HG03520 (cell line): Measurements from ENCODE around the gene TNFSF11.

Experiments used
- ATAC-seq: cut with Tn5 transposase; IDR thresholded peaks from one replicate; pipeline ENCODE4 v1.9.1; 2021; ENCODE audit warnings: mild to moderate bottlenecking, moderate library complexity; ENCODE audit not compliant: unreplicated experiment

The TNFSF11 gene

DNA sequence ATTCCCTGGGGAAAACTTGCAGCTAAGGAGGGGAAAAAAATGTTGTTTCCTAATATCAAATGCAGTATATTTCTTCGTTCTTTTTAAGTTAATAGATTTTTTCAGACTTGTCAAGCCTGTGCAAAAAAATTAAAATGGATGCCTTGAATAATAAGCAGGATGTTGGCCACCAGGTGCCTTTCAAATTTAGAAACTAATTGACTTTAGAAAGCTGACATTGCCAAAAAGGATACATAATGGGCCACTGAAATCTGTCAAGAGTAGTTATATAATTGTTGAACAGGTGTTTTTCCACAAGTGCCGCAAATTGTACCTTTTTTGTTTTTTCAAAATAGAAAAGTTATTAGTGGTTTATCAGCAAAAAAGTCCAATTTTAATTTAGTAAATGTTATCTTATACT, 33.6 kb downstream of the TNFSF11 start:
- no peak for ATAC-seq

DNA sequence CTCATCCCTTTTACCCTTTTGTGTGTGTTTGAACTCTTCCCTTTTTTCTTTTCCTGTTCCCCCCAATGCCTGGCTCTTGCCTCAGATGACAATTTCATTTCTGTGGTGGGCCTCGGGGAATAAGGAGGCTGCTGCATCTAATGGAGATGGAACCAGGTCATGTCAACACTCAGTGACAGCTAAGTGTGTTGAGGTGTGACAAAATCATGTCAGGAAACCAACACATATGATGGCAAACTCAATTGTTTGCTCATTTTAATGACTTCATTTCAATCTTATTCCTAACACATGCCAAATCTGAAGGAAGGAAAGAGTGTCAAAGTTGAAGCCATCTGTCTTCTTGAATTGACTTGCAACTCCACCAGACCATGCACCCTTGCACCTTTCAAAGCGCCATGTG, 36.7 kb downstream of the TNFSF11 start:
- ATAC-seq, result no peak

DNA sequence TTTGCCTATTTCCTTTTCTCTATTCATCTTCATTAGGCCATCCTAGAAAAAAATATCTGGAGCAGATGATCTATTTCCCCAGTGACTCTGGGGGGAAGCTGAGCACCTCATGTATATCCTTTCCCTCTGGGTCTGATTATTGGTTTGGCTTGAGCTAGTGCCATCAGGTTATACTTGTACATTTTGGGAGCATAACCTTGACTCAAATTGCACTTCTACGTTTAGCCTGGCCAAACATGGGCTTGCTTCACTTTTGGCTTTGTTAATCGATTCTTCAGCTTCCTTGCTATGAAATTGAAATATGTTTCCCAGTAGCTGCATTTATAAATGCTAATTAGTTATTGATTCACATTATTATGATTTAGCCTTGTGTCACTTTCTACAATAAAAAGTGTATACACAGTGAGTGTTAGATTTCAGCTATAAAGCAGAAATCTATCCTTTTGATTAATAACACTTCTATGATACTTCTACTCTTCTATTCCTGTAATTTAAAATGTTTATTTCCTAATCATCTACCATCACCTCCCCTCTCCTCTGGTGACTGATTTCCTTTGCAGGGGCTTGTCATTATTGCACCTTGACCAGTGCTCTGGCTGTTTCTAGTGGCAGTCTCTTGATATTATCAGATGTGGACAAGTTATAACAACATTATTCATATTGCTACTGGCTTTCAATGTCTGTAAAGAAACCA, 37.3 kb downstream of the TNFSF11 start:
- no peak for ATAC-seq

DNA sequence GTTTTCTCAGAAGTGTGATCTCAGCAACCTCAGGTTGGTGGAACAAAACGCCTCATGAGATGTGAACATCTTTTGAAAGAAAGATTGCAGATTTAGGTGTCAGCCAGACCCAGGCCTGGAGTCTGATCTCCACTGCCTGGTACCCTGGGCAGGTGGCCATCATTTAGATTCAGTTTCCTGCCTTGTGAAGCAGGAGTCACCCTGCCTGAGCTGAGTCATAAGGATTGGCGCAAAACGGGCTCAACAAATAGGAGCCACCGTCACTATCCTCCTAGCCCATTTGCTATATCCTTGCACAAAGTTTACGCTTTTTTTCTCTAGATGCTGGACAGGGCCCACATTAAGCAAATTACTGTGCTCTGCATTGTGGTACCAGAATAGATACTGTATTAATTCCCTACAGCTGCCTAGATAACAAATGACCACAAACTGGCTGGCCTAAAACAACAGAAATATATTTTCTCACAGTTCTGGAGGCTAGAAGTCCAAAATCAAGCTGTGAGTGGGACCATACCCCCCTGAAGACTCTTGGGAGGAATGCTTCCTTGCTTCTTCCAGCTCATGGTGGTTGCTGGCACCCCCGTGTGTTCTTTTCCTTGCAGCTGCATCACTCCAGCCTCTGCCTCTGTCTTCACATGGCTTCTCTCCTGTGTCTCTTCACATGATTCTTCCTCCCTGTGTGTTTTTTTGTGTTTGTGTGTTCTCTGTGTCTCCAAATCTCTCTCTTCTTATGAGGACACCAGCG, 38.2 kb downstream of the TNFSF11 start:
- ATAC-seq, result no peak

DNA sequence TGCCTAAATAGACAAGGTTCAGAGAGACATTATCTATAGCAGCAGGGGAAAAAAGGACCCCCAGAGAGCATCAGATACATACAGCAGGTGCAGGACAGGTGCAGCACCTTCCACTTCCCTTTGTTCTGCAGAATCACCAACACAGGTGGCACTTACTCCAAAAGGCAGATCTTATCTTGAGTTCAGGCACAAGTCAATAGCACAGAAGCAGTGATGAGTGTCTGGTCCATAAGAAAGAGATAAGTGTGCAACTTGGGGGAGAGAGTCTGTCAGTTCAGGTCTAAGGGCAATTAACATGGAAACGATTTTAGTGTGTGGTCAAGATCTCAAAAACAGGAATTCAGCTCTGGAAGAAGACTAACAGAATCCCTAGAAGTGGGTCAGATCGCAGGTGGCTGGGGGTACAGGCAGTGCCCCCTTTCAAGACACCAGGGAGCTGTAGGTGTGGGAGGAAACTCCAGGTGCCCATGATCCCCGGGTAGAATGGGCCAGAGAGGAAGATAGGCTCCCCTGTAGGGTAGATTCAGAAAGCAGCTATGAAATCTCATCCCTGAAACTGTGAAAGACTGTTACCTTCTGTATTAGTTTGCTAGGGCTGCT, 40.6 kb downstream of the TNFSF11 start:
- no peak for ATAC-seq

DNA sequence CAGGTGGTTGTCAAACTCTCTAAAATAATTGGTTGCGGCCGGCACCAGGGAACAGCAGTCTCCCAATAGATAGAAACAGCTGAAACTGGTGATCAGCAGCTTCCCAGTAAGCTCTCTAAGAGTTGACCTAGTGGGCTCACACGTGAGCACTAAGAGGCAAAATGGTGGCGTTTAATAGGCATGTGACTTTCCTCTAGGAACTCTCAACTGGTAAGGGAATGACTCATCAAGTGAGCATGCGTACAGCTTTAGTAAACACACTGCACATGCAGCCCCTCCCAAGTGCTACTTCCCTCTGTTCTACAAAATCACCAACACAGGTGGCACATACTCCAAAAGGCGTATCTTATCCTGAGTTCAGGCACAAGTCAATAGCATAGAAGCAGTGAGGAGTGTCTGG, 41.7 kb downstream of the TNFSF11 start:
- no peak for ATAC-seq

DNA sequence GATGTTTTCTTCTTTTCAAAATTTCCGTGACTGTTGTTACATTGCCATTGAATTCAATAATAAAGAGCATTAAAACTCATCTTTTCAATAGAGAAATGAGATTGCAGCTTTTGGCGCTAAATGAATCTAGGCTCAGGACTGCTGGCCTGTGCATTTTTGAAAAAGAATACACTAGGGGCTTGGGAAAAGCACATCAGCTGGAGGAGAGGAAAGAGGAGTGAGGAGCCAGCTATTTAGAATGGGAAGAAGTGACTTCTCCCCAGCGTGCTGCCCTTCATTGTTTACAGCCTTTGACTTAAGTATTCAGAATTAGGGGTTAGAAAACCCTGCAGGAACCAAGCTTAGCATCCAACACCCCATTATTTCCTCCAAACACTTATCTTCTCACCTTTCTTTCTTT, 43.3 kb downstream of the TNFSF11 start:
- no peak for ATAC-seq

DNA sequence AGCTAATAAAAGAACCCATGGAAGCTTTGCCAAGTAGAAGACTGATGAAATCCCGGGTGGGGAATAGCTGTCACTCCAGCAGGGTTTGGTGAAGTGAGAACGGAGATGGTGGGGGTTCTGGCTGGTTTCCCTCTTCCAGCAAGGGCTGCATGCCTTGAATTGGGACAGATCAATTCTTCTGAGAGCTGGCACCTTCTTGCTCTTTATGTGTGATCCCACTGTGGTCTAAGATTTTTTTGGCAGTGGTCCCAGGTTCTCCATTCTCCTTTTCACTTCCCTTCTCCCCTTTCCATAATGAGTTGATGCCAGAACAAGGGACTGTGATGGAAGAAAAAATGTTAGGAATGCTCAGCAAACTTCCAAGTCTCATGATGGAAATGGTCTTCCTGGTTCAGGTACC, 50.0 kb downstream of the TNFSF11 start:
- ATAC-seq, result no peak

DNA sequence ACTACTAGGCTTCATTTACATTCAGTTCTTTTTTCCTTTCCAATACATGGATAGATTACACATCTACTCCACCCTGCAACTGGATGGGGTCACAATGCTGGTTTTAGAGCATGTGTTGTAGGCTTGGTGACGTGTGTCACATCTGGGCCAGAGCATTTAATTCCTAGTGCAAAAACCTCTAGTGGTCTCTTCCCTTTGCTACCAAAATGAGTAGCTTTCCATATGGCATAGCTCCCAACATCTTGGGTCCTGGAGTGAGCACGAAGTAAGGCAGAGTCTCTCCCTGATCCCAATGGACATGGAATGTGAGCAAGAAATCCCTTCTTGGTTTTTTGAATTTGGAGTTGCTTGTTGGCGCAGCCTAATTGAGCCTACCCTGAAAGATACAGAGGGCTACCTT, 51.7 kb downstream of the TNFSF11 start:
- no peak for ATAC-seq

DNA sequence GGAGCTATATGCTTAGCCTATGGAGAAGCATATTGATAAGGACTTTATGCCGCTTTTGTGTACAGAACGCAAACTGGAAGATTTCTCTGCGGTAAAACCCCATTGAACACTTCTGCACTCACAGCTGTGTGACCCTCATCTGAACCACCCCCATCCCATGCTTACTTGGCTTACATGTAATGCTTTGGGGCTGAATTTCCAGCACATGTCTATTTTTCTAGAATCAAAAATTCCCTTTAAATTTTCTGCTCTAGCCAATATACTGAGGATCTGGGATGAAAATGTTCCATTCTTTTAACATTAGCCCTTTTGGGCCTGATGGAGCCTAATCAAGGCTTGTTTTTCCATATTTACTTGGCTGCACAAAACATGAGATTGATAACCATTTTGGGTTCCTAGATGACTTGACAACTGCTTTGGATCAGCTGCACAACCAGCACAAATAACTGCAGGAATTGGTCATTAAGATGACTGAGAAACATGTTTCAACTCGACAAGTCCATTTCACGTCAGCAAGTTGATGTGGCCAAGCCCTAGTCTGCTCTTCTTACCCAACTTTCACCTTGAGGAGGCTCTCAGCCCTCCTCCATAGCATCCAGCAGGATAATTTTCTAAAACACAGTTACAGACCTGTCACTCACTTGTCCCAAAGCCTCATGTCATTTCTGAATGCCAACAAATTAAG, 52.4 kb downstream of the TNFSF11 start:
- no peak for ATAC-seq

DNA sequence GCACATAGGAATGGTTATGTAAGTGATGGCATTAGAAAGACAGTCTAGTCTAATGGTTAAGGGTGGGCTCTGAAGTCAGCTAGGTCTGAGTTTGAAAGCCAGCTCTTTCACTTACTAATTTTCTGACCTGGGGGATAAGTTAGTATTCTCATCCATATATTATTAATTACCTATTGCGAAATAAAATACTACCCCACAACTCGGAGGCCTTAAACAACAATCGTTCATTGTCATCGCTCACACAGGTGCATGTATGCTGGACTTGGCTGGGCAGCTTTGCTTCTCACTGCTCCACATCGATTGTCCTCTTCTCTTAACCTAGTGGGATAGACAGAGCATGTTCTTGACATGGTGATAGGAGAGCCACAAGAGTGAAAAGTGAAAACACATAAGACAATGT, 54.7 kb downstream of the TNFSF11 start:
- no peak for ATAC-seq

DNA sequence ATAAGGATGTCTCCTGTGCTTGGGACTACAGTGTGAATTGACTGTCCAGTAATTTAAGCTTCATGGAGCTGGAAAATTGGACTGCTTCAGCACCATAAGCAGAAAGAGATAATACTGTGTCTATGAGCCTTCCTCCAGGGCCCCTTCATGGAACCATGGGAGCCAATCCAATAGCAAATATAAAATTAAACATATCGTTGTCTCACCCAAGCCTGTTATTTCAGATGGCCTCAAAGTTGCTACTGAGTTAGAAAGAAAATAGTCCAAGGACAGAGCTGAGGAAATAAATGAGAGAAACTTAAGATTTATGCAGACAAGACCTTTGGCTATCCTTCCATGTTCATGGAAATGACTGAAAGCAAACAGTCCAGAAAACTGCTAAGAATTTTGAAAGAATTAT, 57.2 kb downstream of the TNFSF11 start:
- no peak for ATAC-seq

DNA sequence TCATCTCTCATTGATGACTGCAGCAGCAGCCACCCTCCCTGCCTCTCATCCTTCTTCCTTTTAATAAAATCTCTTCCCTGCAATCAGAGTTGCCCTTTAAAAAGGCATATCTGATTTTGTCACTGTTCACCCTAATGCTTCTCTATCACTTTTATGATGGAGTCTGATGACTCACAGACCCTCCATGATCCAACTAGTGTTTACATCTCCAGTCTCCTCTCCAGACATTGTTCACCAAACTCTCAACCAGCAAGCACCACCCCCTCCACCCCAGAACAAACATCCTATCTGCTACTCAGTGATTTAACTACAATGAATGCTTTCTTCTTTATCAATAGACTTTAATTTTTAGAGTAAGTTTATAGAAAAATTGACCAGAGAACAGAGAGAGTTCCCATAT, 59.5 kb downstream of the TNFSF11 start:
- no peak for ATAC-seq

DNA sequence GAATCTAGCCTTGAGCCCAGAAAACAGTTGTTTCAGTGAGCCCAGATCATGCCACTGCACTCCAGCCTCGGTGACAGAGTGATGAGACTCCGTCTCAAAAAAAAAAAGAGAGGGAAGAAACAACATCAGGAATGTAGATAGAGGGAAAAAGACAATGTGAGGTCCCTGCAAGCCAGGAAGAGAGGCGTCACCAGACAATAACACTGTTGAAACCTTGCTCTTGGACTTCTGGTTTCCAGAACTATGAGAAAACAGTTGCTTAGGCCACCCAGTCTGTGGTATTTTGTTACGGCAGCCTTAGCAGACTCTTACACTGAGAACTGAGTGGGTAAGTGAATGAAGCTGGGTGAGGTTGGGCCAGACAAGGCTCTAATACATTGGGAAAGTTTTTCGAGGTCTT, 64.1 kb downstream of the TNFSF11 start:
- ATAC-seq, result no peak

DNA sequence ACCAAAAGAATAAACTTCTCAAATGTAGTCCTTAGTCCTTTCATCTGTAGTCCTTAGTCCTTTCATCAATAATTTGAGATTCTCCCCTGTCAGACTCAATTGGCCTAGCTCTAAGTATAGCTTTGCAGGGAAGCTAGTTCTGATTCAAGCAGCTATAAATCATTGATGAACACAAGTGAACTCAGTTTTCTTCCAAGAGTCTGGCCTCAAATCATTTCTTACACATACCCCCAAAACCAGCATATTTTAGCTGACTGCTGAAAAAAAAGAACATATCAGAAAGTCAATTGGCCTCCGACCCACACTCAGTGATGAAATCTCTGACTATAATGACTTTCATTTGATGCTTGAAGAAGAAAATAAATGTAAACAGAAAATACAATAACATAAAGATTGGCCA, 64.9 kb downstream of the TNFSF11 start:
- no peak for ATAC-seq

DNA sequence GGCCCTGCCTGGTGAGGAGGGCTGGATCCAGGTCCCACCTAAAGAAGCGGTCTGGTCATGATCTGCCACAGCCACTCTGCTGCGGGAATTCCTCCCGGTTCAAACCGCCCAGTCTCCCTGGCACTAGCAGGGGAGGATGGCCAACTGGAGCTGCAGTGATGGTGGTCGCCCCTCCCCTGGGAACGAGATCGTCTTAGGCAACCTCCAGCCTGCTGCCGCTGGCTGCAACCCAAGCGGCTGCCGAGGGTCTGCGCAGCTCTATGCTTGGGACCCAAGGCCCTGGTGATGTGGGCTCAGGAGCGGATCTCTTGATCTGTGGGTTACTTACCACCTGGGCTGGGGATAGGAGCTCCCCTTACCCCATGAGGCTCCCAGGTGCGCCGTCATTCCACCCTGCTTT, 69.1 kb downstream of the TNFSF11 start:
- no peak for ATAC-seq

DNA sequence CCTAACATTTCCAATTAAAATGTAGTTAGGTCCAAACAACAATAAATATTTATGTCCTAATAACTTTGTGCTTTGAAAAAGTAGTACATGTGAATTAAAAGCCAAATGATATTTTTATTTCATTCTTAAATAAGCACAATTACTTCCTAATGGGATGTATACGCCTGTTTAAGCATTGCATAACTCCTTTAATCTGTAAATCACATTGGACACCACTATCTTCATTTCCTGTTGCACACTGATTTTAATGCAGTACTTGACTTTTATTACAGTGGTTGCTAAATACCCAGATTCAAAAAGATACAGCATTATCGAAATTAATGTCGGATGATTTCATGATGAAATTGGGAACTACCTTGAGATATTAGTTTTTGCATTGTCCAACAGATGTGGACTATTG, 70.9 kb downstream of the TNFSF11 start:
- ATAC-seq, result no peak

DNA sequence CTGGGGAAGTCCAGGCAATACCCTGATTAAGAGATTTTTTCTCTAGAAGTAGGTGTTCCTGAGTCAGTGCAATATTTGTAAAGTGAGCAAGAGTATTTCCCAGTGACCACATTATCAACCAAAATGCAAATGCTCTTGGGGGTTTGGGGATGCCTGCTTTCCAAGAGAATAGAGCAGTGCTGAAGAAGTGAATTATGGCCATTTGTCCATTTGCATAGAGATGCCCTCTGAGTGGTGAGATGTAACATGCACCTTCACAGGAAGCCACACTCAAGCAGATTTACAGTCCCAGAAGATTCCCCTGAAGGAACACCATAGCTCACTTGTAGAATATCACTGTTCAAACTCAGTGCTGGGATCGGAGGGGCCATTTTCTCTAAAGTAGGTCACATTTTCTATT, 71.8 kb downstream of the TNFSF11 start:
- ATAC-seq, result no peak

DNA sequence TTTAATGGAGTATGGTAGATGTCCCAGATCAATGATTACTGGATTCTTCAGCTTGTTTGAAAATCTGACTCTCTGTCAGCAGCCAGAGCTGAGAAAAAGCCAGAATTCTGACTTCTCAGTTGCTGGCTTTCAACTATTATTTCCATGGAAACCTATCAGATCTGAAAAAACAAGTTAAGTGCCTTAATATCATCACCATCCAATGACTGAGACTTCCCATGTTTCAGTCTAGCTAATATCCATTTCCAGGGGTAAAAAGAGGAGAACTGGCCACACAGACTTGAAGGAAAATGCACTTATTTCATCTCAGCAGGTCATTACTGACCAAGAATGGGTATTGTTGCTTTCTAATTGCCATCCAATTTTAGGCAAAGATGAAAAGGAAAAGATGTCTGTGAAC, 75.2 kb downstream of the TNFSF11 start:
- ATAC-seq, result no peak

DNA sequence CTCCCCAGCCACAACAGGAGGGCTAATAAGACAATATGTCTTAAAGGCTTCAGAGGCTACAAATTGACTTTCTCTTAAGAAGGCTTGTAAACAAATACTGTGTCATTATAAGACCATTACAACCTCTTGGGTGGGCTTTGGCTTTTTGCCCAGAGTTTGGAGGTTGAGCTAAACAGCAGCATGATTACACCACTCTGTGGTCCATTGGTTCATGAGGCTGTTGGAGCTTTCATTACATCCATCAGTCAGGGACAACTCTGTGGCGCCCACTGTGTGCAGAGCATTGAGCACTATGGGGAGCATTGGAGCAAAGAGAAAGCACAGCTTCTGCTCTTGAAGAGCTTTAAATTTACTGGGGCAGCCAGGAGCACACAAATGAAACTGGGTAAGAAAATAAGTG, 75.9 kb downstream of the TNFSF11 start:
- no peak for ATAC-seq

DNA sequence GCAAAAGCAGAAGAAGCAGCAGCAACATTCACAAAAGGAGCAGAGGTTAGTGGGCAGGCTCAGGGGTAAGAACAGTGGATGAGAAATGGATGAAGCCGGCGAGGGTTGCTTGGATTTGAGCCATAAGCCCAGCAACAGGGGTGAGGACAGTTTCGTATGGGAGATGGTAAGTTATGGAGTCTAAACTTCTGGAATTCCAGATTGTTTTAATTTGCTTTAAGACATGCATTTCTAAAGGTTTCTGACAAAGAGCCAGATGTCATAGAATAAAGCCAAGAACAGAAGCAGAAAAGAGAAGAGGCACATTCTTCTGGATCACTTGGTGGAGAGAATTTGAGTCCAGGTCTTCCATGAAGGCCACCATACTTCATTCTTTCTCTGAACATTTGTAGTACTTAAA, 76.6 kb downstream of the TNFSF11 start:
- ATAC-seq, result no peak
